Liver (tissue), 3 donors: ENCODE measurements around the gene USP48.

Experiments
- EGR1 ChIP-seq, 2 donors: IDR thresholded peaks; 2 replicates each; pipeline ENCODE4 v1.6.1; 2016 to 2018; ENCODE audit warnings: antibody characterized with exemption in 2 of 2, low read depth in 2 of 2
- FOXA1 ChIP-seq: IDR thresholded peaks from 2 replicates; pipeline ENCODE4 v1.6.1; 2016; ENCODE audit warnings: antibody characterized with exemption
- GABPA ChIP-seq, 2 donors: IDR thresholded peaks in 1 of 2; conservative IDR thresholded peaks in 1 of 2; 2 replicates each; pipeline ENCODE4 v1.6.1; 2016; ENCODE audit warnings: antibody characterized with exemption in 2 of 2, mild to moderate bottlenecking in 1 of 2, moderate library complexity in 1 of 2
- JUND ChIP-seq, 2 donors: IDR thresholded peaks; 2 replicates each; pipeline ENCODE4 v1.6.1; 2016; ENCODE audit warnings: antibody characterized with exemption in 2 of 2
- RAD21 ChIP-seq, 2 donors: IDR thresholded peaks; 2 replicates each; pipeline ENCODE4 v1.6.1; 2016; ENCODE audit warnings: antibody characterized with exemption in 2 of 2, mild to moderate bottlenecking in 2 of 2
- TAF1 ChIP-seq: conservative IDR thresholded peaks from 2 replicates; pipeline ENCODE4 v1.6.1; 2016; ENCODE audit warnings: antibody characterized with exemption, mild to moderate bottlenecking
- YY1 ChIP-seq: IDR thresholded peaks from 2 replicates; pipeline ENCODE4 v1.6.1; 2016; ENCODE audit warnings: antibody characterized with exemption, mild to moderate bottlenecking
- TF ChIP-seq, protein P1 (sequence below): fragments of 150-350 bp; IDR thresholded peaks from 2 replicates; pipeline ENCODE4 v1.5.1; 2017; ENCODE audit warnings: improper control_type of control experiment, low read depth, low read length; ENCODE audit not compliant: missing input control
- TF ChIP-seq, protein P2 (sequence below): IDR thresholded peaks from 2 replicates; pipeline ENCODE4 v1.6.1; 2016; ENCODE audit warnings: antibody characterized with exemption
- TF ChIP-seq, protein P3 (sequence below): IDR thresholded peaks from 2 replicates; pipeline ENCODE4 v1.6.1; 2016; ENCODE audit warnings: antibody characterized with exemption, mild to moderate bottlenecking
- TF ChIP-seq, protein P4 (sequence below): IDR thresholded peaks from 2 replicates; pipeline ENCODE4 v1.6.1; 2016; ENCODE audit warnings: antibody characterized with exemption
- TF ChIP-seq, protein P5 (sequence below): IDR thresholded peaks from 2 replicates; pipeline ENCODE4 v1.6.1; 2016; ENCODE audit warnings: antibody characterized with exemption
- donor health status: healthy.
- donor health status: healthy.

DNA sequence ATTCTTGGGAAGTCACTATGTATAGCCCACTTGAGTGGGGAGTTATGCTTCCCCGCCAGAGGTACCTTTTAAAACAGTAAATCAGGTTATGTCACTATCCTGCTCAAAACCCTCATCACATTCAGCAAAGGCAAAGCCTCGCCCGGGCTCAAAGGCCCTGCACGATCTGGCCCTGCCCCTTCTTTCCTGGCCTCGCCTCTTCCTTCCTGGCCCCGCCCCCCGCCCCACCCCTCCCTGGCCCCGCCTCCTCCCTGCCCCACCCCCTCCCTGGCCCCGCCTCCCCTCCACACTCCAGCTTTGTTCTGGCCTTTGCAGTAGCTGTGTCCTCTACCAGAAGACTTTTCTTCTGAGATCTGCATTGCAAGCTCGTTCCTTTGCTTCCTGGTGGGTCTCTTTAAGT lies 35.7 kb upstream of the USP48 start:
- TF ChIP-seq YY1 = no peak
- TF ChIP-seq, protein P1, sequence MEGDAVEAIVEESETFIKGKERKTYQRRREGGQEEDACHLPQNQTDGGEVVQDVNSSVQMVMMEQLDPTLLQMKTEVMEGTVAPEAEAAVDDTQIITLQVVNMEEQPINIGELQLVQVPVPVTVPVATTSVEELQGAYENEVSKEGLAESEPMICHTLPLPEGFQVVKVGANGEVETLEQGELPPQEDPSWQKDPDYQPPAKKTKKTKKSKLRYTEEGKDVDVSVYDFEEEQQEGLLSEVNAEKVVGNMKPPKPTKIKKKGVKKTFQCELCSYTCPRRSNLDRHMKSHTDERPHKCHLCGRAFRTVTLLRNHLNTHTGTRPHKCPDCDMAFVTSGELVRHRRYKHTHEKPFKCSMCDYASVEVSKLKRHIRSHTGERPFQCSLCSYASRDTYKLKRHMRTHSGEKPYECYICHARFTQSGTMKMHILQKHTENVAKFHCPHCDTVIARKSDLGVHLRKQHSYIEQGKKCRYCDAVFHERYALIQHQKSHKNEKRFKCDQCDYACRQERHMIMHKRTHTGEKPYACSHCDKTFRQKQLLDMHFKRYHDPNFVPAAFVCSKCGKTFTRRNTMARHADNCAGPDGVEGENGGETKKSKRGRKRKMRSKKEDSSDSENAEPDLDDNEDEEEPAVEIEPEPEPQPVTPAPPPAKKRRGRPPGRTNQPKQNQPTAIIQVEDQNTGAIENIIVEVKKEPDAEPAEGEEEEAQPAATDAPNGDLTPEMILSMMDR = no peak
- TF ChIP-seq, protein P2, sequence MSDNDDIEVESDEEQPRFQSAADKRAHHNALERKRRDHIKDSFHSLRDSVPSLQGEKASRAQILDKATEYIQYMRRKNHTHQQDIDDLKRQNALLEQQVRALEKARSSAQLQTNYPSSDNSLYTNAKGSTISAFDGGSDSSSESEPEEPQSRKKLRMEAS = no peak
- TF ChIP-seq, protein P3, sequence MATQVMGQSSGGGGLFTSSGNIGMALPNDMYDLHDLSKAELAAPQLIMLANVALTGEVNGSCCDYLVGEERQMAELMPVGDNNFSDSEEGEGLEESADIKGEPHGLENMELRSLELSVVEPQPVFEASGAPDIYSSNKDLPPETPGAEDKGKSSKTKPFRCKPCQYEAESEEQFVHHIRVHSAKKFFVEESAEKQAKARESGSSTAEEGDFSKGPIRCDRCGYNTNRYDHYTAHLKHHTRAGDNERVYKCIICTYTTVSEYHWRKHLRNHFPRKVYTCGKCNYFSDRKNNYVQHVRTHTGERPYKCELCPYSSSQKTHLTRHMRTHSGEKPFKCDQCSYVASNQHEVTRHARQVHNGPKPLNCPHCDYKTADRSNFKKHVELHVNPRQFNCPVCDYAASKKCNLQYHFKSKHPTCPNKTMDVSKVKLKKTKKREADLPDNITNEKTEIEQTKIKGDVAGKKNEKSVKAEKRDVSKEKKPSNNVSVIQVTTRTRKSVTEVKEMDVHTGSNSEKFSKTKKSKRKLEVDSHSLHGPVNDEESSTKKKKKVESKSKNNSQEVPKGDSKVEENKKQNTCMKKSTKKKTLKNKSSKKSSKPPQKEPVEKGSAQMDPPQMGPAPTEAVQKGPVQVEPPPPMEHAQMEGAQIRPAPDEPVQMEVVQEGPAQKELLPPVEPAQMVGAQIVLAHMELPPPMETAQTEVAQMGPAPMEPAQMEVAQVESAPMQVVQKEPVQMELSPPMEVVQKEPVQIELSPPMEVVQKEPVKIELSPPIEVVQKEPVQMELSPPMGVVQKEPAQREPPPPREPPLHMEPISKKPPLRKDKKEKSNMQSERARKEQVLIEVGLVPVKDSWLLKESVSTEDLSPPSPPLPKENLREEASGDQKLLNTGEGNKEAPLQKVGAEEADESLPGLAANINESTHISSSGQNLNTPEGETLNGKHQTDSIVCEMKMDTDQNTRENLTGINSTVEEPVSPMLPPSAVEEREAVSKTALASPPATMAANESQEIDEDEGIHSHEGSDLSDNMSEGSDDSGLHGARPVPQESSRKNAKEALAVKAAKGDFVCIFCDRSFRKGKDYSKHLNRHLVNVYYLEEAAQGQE = no peak
- TF ChIP-seq, protein P4, sequence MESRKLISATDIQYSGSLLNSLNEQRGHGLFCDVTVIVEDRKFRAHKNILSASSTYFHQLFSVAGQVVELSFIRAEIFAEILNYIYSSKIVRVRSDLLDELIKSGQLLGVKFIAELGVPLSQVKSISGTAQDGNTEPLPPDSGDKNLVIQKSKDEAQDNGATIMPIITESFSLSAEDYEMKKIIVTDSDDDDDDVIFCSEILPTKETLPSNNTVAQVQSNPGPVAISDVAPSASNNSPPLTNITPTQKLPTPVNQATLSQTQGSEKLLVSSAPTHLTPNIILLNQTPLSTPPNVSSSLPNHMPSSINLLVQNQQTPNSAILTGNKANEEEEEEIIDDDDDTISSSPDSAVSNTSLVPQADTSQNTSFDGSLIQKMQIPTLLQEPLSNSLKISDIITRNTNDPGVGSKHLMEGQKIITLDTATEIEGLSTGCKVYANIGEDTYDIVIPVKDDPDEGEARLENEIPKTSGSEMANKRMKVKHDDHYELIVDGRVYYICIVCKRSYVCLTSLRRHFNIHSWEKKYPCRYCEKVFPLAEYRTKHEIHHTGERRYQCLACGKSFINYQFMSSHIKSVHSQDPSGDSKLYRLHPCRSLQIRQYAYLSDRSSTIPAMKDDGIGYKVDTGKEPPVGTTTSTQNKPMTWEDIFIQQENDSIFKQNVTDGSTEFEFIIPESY = no peak
- TF ChIP-seq RAD21 (IDR thresholded peaks at IDR 0.05) = no peak
- no peak for TF ChIP-seq TAF1
- no peak for TF ChIP-seq FOXA1
- no peak for TF ChIP-seq GABPA (IDR thresholded peaks at IDR 0.05 in 1 of 2, conservative IDR thresholded peaks at IDR 0.05 in 1 of 2)
- TF ChIP-seq JUND (IDR thresholded peaks at IDR 0.05) = no peak
- TF ChIP-seq, protein P5, sequence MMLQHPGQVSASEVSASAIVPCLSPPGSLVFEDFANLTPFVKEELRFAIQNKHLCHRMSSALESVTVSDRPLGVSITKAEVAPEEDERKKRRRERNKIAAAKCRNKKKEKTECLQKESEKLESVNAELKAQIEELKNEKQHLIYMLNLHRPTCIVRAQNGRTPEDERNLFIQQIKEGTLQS = no peak
- TF ChIP-seq EGR1 (IDR thresholded peaks at IDR 0.05; ENCODE audit: low read depth in 2 of 2) = no peak
